Measurements from ENCODE around the gene SGPP2. TPM values are rescaled to one million over a fixed set of nuclear protein-coding genes. Genes with fewer than 3 reads are reported as not detected.
A peak's percentile ranks its signal among the peaks of the same experiment; 100 is the strongest.

The SGPP2 gene, protein sequence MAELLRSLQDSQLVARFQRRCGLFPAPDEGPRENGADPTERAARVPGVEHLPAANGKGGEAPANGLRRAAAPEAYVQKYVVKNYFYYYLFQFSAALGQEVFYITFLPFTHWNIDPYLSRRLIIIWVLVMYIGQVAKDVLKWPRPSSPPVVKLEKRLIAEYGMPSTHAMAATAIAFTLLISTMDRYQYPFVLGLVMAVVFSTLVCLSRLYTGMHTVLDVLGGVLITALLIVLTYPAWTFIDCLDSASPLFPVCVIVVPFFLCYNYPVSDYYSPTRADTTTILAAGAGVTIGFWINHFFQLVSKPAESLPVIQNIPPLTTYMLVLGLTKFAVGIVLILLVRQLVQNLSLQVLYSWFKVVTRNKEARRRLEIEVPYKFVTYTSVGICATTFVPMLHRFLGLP
- total RNA-seq, result 38.1 TPM
- long read RNA-seq, transcript SGPP2-201 (5 exons, 3,336 nt), result major isoform, 13 of 33 reads
- long read RNA-seq, partial matches to known transcripts, result 0 of 33 reads
- long read RNA-seq, other reads (novel, unspliced or antisense), result 20 of 33 reads

DNA sequence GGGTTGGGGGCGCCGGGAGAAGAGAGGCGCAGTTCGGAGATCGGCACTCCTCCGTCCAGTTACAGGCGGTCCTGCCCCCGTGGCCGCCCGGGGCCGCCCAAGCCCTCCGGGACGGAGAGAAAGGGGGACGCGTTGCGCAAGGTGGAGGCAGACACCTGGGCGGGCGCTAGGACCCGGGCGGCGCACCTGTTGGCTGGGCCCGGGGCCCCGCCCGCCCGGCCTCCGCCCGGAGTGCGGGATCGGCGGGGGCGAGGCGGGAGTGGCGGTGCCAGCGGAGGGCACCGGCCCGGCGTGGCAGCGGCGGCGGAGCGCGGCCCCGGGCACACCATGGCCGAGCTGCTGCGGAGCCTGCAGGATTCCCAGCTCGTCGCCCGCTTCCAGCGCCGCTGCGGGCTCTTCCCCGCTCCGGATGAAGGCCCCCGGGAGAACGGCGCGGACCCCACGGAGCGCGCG lies at the start of gene SGPP2:
Gene SGPP2, plus strand, starts transcription at position 268 of the 453 bp plus-strand sequence. Its CDS starts 60 bp downstream, at position 328.
- Histone ChIP-seq H3K36me3 (no peaks in the 10 kb centered on the region), H3K27me3 (peaks cover 25% of the 10 kb centered on the region), H3K27ac (peak within 1 kb of the TSS; percentile 65), H3K4me1 (no peaks in the 10 kb centered on the region), H3K4me3 (peak within 1 kb of the TSS; percentile 57), H3K9me3 (no peaks in the 10 kb centered on the region)
- intact Hi-C loops (cut with DNase I), result no loop called here
- DNase-seq, result peak; percentile 87
- TF ChIP-seq, protein P1, sequence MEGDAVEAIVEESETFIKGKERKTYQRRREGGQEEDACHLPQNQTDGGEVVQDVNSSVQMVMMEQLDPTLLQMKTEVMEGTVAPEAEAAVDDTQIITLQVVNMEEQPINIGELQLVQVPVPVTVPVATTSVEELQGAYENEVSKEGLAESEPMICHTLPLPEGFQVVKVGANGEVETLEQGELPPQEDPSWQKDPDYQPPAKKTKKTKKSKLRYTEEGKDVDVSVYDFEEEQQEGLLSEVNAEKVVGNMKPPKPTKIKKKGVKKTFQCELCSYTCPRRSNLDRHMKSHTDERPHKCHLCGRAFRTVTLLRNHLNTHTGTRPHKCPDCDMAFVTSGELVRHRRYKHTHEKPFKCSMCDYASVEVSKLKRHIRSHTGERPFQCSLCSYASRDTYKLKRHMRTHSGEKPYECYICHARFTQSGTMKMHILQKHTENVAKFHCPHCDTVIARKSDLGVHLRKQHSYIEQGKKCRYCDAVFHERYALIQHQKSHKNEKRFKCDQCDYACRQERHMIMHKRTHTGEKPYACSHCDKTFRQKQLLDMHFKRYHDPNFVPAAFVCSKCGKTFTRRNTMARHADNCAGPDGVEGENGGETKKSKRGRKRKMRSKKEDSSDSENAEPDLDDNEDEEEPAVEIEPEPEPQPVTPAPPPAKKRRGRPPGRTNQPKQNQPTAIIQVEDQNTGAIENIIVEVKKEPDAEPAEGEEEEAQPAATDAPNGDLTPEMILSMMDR (IDR thresholded peaks at IDR 0.05), result no peak
- ATAC-seq, result peak; percentile 88

DNA sequence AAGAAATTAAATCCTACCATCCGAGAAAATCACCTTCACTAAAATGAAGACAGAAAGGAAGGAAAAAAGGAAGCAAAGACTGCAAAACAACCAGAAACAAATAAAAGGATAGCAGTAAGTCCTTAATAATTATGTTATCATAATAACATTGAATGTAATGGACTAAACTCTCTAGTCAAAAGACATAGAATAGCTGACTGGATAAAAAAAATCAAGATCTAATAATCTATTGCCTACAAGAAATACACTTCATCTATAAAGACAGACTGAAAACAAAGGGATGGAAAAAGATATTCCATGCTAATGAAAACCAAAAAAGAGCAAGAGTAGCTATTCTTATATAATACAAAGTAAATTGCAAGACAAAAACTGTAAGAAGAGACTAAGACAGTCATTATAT lies 48.5 kb upstream of the SGPP2 start:
- Histone ChIP-seq H3K4me3 (no peak overlapping the region), H3K27me3 (no peaks in the 10 kb centered on the region), H3K4me1 (no peaks in the 10 kb centered on the region), H3K27ac (no peak overlapping the region), H3K9me3 (no peaks in the 10 kb centered on the region), H3K36me3 (no peaks in the 10 kb centered on the region)
- TF ChIP-seq, protein P1 (IDR thresholded peaks at IDR 0.05), result no peak
- DNase-seq (no peak), ATAC-seq (no peak)
- intact Hi-C loops (cut with DNase I), result no loop called here

DNA sequence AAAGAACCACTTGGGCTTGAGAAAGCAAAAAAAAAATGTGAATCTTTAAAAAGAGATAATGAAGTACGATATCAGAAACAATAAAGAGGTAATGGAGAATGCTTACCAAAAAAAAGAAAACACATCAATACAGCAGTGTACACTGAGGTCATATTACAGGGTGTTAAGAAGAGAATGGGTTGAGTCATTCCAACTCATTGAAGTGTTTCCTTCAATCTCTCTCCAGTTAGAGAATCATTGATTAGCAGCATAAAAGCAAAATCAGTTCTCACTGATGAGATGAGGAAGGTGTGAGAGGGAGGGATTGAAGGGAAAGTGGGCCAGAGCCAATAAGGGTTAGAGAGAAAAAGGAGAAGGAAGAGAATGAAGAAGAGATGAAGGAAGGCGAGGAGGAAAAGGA lies 43.9 kb upstream of the SGPP2 start:
- Histone ChIP-seq H3K27ac (no peak overlapping the region), H3K27me3 (no peaks in the 10 kb centered on the region), H3K4me1 (no peaks in the 10 kb centered on the region), H3K36me3 (no peaks in the 10 kb centered on the region), H3K9me3 (no peaks in the 10 kb centered on the region), H3K4me3 (no peak overlapping the region)
- ATAC-seq (no peak), DNase-seq (no peak)
- intact Hi-C loops (cut with DNase I), result no loop called here
- TF ChIP-seq, protein P1 (IDR thresholded peaks at IDR 0.05), result no peak

DNA sequence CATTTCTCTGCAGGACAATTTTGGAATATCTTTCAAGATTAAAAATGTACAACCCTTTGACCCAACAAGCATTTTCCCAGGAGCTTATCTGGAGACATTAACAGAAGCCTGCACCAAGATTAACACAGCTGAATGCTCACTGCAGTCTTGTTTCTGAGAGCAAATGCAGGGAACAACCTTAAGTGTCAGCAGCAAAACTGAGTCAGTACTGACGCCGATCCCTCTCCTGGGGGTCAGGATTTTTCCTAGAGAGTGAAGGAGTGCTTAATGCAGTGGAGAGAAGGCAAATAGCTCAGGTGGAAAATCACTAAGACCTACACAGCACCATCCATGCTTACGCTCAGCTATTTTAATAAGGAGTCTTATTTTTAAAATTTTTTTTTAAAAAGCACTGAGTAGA lies 42.8 kb upstream of the SGPP2 start:
- H3K9me3 ChIP-seq, result no peaks in the 10 kb centered on the region
- no peaks in the 10 kb centered on the region for H3K27me3 ChIP-seq
- DNase-seq, result no peak
- H3K36me3 ChIP-seq, result no peaks in the 10 kb centered on the region
- no peak overlapping the region for H3K4me3 ChIP-seq
- intact Hi-C loops (cut with DNase I), result no loop called here
- no peak overlapping the region for H3K27ac ChIP-seq
- TF ChIP-seq, protein P1 (IDR thresholded peaks at IDR 0.05), result no peak
- no peak for ATAC-seq
- H3K4me1 ChIP-seq, result no peaks in the 10 kb centered on the region

DNA sequence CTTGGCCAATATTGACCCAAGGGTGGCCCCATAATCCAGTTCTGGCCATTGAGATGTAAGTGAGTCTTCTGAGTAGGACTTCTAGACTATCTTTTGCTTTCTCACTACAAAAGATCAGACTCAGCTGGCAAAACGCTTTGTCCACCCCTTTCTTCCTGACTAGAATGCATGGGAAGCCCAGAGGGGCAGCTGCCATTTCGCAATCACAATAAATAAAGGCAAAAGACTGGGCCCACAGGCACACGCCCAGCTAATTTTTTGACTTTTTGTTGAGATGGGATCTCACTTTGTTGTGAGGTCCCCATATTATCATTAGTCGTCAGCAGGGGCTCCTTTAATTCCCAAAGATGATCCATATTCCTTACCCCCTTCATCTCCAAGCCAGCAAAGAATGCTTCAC lies 41.1 kb upstream of the SGPP2 start:
- Histone ChIP-seq H3K4me3 (no peak overlapping the region), H3K27ac (no peak overlapping the region), H3K36me3 (no peaks in the 10 kb centered on the region), H3K4me1 (no peaks in the 10 kb centered on the region), H3K9me3 (no peaks in the 10 kb centered on the region), H3K27me3 (no peaks in the 10 kb centered on the region)
- intact Hi-C loops (cut with DNase I), result no loop called here
- DNase-seq (no peak), ATAC-seq (no peak)
- TF ChIP-seq, protein P1 (IDR thresholded peaks at IDR 0.05), result no peak

Measured in upper lobe of right lung (tissue), 1 donor.